Pancreas (tissue), 10 donors: ENCODE results near the gene ACSF3. TPM values are rescaled to one million over a fixed set of nuclear protein-coding genes. Genes with fewer than 3 reads are reported as not detected.
A peak's percentile ranks its signal among the peaks of the same experiment; 100 is the strongest.

ENCODE experiments used
- ATAC-seq, 4 donors: fragments of 200-7000 bp; cut with Tn5 transposase; one replicate each; pipeline versions ENCODE4 v1.8.0 to v1.9.1; 2020; ENCODE audit warnings: mild to moderate bottlenecking in 4 of 4, moderate library complexity in 4 of 4
- DNase-seq, 6 donors: peaks; one replicate each; pipeline ENCODE4 v3.0.0-alpha.2; 2020
- FAIRE-seq: peaks from 2 replicates; lab custom pipeline; 2012; peaks lifted over from hg19 to GRCh38; lab: Jason Lieb, UNC
- H3K27ac ChIP-seq, 4 donors: fragments of 200-600 bp; sonication (generic); 1 replicate in 3 of 4; 2 replicates in 1 of 4; pipeline versions ENCODE4 v1.5.0 to v1.8.0; 2020
- H3K27me3 ChIP-seq, 4 donors: fragments of 200-600 bp; one replicate each; pipeline ENCODE4 v1.8.0; 2021
- H3K36me3 ChIP-seq, 3 donors: fragments of 200-600 bp; sonication (generic) in 1 of 3; one replicate each; pipeline versions ENCODE4 v1.5.0 to v1.8.0; 2020 to 2021
- H3K4me1 ChIP-seq, 3 donors: fragments of 200-600 bp; one replicate each; pipeline ENCODE4 v1.8.0; 2021
- H3K4me3 ChIP-seq, 4 donors: fragments of 200-600 bp; sonication (generic) in 2 of 4; one replicate each; pipeline versions ENCODE4 v1.5.0 to v1.8.0; 2020 to 2021
- H3K9me3 ChIP-seq, 4 donors: fragments of 200-600 bp; one replicate each; pipeline ENCODE4 v1.8.0; 2021
- WGBS, 2 donors: extraction: QIAGEN DNeasy Blood & Tissue Kit; methylation state at CpG; one replicate each; pipeline ENCODE4 v1.1.7; 2013; 5-methylcytosine and 5-hydroxymethylcytosine counted together
- intact Hi-C, 3 donors: fragments of 100-400 bp; cut with DNase I; formaldehyde crosslinking; loops; one replicate each; pipeline versions ENCODE4 v1.11.1 to v1.14.2; 2022
- polyA plus RNA-seq, 2 donors: library from polyadenylated mRNA; stranded (reverse); fragments of 200-250 nt; gene quantifications; one replicate each; pipeline ENCODE4 v1.2.3, GENCODE V29; 2013
- total RNA-seq, 6 donors: library from RNA; stranded (reverse); fragmentation: NEBNext Ultra II Directional in 4 of 6; extraction: Animal tissue kit (Norgen Biotek cat#: 25700) in 4 of 6; gene quantifications; one replicate each; pipeline versions ENCODE4 v1.2.1 to v1.2.4, GENCODE V29; 2021 to 2023
- TF ChIP-seq, protein P1 (sequence below), 4 donors: fragments of 200-600 bp; sonication (generic) in 3 of 4; IDR thresholded peaks; one replicate each; pipeline versions ENCODE4 v1.5.0 to v1.8.0; 2021; ENCODE audit warnings: antibody characterized with exemption in 4 of 4
- donor health status: healthy with polysubstance abuse.
- donor health status: DM: no; HTN: no; CAD: no; lungs with moderate emphysema.
- donor health status: DM: no; HTN: no; CAD: no.
- donor health status: control.
- donor health status: control.
- donor health status: Bipolar disorder and iron deficiency.
- donor health status: DM: yes; HTN: yes; CAD: no.
- donor health status: DM: no; HTN: no; CAD: no.
- donor health status: DM: no; HTN: no; CAD: no.
- donor health status: DM: yes; HTN: yes; CAD: no.

Gene ACSF3
- total and polyA plus RNA-seq, 8 donors, result 17.3 to 36.9 (median 20.8) TPM

DNA sequence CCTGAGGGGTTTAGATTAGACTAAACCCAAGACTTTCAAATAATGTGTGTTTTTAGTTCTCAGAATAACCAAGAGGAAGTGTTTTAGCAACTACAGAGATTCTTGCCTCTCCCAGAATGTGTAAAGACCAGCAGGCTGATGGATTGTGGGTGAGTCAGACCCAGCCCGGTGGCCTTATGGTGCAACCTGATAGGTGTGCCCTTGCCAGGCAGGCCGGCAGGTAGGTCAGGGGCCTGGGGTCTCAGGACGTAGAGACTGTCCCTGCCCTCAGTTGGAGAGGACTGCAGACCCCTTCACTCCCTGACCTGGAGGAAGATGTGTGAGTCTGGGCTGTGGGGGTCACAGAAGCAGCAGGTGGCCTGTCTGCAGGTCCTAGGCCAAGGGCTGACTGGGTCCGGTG lies 47.2 kb upstream of the ACSF3 start:
- Histone ChIP-seq H3K4me1 (no peaks in the 10 kb centered on the region), H3K27ac (no peak overlapping the region), H3K27me3 (peaks cover 0 to 5% (median 0%) of the 10 kb centered on the region in 4 donors), H3K9me3 (no peaks in the 10 kb centered on the region), H3K4me3 (no peak overlapping the region), H3K36me3 (no peaks in the 10 kb centered on the region)
- FAIRE-seq, result no peak
- no peak for ATAC-seq
- 74 to 80% methylated on average over 4 of the region's 4 CpGs for WGBS, 2 donors
- intact Hi-C loops, result no loop called here
- DNase-seq, result peak in 2 of 6 donors; percentile 6 to 17
- TF ChIP-seq, protein P1, sequence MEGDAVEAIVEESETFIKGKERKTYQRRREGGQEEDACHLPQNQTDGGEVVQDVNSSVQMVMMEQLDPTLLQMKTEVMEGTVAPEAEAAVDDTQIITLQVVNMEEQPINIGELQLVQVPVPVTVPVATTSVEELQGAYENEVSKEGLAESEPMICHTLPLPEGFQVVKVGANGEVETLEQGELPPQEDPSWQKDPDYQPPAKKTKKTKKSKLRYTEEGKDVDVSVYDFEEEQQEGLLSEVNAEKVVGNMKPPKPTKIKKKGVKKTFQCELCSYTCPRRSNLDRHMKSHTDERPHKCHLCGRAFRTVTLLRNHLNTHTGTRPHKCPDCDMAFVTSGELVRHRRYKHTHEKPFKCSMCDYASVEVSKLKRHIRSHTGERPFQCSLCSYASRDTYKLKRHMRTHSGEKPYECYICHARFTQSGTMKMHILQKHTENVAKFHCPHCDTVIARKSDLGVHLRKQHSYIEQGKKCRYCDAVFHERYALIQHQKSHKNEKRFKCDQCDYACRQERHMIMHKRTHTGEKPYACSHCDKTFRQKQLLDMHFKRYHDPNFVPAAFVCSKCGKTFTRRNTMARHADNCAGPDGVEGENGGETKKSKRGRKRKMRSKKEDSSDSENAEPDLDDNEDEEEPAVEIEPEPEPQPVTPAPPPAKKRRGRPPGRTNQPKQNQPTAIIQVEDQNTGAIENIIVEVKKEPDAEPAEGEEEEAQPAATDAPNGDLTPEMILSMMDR (IDR thresholded peaks at IDR 0.05), result no peak

DNA sequence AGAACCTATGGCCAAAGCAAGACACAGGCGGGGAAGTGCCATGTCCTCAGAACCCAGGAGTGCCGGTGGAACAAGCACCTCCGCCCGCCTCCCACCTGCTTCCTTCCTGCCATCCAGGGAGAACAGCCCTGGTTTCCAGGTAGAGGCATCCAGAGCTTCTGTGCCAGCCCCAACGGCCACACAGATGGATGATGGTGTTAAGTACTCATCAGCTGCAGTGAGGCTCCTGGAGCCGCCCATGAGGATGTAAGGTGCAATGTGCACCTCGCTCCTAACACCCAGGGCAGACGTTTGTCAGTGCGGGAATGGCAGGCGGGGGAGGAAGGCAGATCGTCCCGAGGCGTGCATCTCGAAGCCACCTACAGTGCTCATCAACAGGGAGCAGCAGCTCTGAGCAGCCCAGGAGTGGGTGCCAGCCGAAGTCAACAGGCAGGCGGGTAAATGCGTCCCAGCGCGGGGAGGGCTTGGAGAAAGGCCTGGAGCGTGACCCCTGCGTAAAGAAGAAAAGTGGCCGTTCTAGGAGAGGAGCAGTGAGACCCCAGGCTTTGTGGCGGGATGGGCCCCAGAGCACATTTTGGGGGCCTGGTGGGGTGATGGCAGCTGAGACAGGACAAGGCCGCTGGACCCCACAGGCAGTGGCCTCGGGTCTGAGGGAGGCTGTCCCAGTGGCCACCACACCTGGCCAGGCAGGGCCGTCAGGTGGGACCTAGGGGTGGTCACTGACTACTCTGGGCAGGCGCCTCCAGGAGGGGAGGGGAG lies 46.1 kb upstream of the ACSF3 start:
- DNase-seq (peak in 2 of 6 donors; percentile 3 to 48), FAIRE-seq (no peak), ATAC-seq (no peak)

DNA sequence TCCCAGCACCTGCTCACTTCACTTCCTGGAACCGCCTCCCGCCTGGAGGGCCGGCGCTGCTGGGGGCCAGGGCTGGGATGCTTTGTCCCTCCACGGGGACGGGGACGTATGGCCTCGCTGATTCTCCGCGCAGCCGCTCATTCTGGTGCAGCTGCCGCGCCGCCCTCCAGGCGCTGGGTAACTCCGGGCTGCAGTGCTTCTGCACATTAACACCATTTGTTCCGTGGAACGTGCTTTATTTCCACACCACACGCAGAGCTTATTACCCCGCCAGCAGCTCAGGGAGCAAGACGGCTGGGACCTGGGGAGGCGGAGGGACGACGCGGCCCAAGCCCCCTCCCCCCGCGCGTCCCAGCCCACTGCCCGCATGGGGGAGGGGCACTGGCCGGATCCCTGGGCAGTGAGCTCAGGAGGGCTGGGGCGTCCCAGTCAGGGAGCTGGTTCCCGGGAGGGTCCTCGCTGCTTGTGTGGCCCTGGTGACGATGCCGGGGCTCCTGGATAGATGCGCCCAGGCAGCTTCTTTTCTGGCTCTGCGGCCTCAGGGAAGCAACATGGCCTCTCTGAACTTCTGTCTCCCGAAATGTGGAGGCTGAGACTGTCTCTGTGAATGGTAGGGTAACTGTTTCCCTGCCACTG lies 45.4 kb upstream of the ACSF3 start:
- Histone ChIP-seq H3K36me3 (no peaks in the 10 kb centered on the region), H3K27ac (no peak overlapping the region), H3K9me3 (no peaks in the 10 kb centered on the region), H3K4me1 (no peaks in the 10 kb centered on the region), H3K4me3 (no peak overlapping the region), H3K27me3 (peaks cover 0 to 5% (median 0%) of the 10 kb centered on the region in 4 donors)
- ATAC-seq, result no peak
- no peak for FAIRE-seq
- DNase-seq, result peak in 3 of 6 donors; percentile 5 to 50 (median 49)
- intact Hi-C loops, result no loop called here
- WGBS, 2 donors, result 10 to 11% methylated on average over 37 to 38 of the region's 38 CpGs
- TF ChIP-seq, protein P1 (IDR thresholded peaks at IDR 0.05), result no peak

More for the DNA sequence above, 46.1 kb upstream of the ACSF3 start:
- peaks cover 0 to 5% (median 0%) of the 10 kb centered on the region in 4 donors for H3K27me3 ChIP-seq
- H3K4me3 ChIP-seq, result no peak overlapping the region
- no peaks in the 10 kb centered on the region for H3K36me3 ChIP-seq
- H3K27ac ChIP-seq, result no peak overlapping the region
- TF ChIP-seq, protein P1 (IDR thresholded peaks at IDR 0.05), result no peak
- intact Hi-C loops, result no loop called here
- no peaks in the 10 kb centered on the region for H3K4me1 ChIP-seq
- no peaks in the 10 kb centered on the region for H3K9me3 ChIP-seq
- 44 to 52% methylated on average over 27 of the region's 27 CpGs for WGBS, 2 donors

DNA sequence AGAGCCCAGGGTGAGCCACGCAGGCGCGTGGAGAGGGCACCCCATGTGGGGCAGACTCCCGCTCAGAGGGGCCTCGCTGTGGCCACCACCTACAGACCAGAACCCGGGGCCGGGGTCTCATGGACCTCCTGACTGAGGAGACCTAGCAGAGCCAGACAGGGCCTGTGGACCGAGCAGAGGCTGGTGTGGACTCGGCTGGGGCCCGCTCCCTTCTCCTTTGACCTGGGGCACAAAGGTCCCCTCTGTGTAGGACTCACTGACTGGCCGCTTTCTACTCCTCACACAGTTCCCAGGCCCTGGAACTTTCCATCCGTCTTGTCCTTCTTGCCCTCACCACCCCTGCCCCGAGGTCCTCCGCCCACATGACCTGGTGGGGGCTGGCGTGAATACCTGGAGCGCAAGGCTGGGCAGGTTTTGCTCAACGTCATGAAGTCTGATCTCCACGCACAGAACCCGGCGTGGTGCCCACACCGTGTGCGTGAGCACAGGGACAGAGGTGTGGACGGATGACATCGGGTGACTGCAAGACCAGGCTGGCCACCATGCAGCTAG lies 44.7 kb upstream of the ACSF3 start:
- H3K4me1 ChIP-seq, result no peaks in the 10 kb centered on the region
- no peak overlapping the region for H3K4me3 ChIP-seq
- ATAC-seq (no peak), DNase-seq (peak in 3 of 6 donors; percentile 18 to 66 (median 58)), FAIRE-seq (no peak)
- WGBS, 2 donors, result 60 to 72% methylated on average over 22 to 24 of the region's 24 CpGs
- no peak overlapping the region for H3K27ac ChIP-seq
- TF ChIP-seq, protein P1 (IDR thresholded peaks at IDR 0.05), result no peak
- H3K36me3 ChIP-seq, result no peaks in the 10 kb centered on the region
- no peaks in the 10 kb centered on the region for H3K9me3 ChIP-seq
- H3K27me3 ChIP-seq, result peaks cover 0 to 5% (median 0%) of the 10 kb centered on the region in 4 donors
- intact Hi-C loops, result no loop called here
